ENCODE data around the gene FCAMR.

DNA sequence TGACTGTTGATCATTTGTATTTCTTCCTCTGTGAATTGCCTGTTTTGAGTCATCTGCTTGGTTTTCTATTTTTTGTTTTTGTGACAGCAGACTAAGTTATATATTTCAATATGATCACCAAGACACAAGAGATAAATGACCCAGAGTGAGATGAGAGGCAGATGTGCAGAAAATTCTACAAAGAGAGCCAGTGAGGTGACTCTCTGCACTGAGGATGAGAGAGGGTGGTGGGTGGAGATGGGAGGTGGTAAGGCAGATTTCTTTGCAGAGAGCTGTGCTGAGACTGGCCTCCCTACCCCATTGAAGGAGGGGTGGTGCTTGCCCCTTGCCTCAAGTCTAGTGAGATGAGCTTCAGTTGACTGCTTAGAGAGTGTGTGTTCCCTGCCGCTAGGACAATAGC, 17.6 kb upstream of the FCAMR start:
- TF ChIP-seq, protein P1, sequence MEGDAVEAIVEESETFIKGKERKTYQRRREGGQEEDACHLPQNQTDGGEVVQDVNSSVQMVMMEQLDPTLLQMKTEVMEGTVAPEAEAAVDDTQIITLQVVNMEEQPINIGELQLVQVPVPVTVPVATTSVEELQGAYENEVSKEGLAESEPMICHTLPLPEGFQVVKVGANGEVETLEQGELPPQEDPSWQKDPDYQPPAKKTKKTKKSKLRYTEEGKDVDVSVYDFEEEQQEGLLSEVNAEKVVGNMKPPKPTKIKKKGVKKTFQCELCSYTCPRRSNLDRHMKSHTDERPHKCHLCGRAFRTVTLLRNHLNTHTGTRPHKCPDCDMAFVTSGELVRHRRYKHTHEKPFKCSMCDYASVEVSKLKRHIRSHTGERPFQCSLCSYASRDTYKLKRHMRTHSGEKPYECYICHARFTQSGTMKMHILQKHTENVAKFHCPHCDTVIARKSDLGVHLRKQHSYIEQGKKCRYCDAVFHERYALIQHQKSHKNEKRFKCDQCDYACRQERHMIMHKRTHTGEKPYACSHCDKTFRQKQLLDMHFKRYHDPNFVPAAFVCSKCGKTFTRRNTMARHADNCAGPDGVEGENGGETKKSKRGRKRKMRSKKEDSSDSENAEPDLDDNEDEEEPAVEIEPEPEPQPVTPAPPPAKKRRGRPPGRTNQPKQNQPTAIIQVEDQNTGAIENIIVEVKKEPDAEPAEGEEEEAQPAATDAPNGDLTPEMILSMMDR (IDR thresholded peaks at IDR 0.05), result no peak
- TF ChIP-seq POLR2A (IDR thresholded peaks at IDR 0.05), result no peak

Data from uterus (tissue), 2 donors.